Measurements from ENCODE around the gene NUB1.

Gene NUB1

DNA sequence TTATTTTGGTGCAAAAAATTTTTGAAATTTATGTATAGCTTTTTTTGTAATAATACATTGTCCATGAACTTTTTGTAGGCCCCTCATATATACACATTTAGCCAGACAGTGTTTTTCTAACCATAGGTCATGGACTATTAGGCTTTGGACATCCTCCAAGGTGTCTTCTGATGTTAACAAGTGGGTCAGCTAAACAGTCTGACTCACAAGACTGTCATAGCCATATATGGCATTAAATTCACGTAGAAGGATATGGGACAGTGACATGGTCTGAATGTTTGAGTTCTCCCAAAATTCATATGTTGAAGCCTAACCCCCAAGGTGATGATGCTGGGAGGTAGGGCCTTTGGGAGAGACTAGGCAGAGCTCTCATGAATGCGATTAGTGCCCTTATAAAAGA is 14.0 kb upstream of the NUB1 start:
- TF ChIP-seq, protein P1, sequence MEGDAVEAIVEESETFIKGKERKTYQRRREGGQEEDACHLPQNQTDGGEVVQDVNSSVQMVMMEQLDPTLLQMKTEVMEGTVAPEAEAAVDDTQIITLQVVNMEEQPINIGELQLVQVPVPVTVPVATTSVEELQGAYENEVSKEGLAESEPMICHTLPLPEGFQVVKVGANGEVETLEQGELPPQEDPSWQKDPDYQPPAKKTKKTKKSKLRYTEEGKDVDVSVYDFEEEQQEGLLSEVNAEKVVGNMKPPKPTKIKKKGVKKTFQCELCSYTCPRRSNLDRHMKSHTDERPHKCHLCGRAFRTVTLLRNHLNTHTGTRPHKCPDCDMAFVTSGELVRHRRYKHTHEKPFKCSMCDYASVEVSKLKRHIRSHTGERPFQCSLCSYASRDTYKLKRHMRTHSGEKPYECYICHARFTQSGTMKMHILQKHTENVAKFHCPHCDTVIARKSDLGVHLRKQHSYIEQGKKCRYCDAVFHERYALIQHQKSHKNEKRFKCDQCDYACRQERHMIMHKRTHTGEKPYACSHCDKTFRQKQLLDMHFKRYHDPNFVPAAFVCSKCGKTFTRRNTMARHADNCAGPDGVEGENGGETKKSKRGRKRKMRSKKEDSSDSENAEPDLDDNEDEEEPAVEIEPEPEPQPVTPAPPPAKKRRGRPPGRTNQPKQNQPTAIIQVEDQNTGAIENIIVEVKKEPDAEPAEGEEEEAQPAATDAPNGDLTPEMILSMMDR (IDR thresholded peaks at IDR 0.05): no peak

DNA sequence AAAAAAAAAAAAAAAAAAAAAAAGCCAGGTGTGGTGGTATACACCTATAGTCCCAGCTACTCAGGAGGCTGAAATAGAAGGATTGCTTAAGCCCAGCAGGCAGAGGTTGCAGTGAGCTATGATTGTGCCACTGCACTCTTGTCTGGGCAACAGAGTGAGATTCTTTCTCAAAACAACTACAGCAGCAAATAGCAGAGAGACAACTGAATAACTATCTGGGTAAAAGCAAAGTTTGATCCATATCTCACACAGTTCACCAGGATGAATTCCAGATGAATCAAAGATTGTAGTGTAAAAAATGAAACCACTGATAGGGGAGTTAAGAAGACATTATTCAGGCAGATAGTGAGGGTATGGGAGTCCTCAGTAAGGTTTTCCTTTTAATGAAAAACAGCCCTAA is 11.4 kb upstream of the NUB1 start:
- TF ChIP-seq, protein P1 (IDR thresholded peaks at IDR 0.05): no peak

DNA sequence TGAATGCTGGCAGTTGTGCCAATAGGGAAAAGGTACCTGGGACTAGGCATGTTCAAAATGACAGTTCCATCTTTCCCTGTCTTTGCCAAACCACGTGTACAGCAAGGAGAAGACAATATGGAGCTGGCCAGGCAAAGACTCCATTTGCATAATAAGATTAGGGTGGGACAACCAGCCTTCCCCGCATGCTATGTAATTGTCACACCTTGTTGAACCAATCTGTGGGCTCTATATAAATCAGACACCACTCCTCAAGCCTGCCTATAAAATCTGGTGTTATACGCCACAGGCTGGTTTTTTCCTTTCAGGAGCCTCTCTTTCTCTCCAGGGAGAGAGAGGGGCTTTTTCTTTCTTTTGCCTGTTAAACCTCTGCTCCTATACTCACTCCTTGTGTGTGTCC is 11.0 kb upstream of the NUB1 start:
- TF ChIP-seq, protein P1 (IDR thresholded peaks at IDR 0.05): no peak

DNA sequence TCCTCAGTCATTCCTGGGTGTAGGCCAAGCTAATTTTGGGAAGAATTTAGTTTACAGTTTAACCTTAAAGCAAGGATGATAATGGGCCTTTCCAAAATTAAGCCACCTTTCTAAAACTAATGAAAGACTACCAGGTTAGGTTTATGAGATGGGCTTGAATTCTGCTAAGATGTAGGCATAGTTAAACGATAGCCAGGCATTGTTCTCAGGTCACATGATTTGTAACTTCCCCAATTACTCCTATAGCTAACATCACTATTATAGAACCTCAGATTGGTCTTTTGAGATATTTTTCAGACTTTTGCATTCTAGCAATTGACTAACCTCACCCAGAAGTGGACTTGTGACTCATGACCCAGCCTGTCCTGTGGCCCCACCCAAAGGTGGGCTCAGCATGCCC is 7.0 kb upstream of the NUB1 start:
- TF ChIP-seq, protein P1 (IDR thresholded peaks at IDR 0.05): no peak

DNA sequence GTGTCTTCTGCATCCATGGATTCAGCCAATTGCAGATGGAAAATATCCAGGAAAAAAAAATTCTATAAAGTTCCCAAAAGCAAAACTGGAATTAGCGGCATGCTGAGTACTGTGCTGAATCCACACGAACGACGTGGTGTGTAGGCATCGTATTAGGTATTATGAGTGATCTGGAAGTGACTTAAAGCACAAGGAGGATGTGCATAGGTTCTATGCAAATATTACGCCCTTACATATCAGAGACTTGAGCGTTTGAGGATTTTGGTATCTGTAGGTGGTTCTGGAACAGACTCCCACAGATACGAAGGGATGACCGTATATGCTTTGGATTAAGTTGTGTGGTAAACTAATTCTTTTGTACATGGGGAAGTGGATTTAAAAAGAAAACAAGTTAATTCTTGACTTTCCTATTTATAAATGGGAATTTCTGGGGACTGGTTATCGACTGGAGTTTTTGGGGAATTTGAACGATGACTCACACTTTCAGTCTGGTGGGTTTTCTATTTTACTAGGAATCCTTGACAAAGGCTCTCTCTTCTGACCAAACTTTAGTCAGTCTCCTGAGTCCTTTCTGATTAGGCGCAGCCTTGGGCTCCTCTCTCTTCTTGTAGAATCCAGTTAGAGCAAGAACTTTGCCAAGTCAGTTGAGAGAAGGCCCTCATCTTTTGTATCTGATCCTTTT is 5.4 kb upstream of the NUB1 start:
- TF ChIP-seq, protein P1 (IDR thresholded peaks at IDR 0.05): no peak

DNA sequence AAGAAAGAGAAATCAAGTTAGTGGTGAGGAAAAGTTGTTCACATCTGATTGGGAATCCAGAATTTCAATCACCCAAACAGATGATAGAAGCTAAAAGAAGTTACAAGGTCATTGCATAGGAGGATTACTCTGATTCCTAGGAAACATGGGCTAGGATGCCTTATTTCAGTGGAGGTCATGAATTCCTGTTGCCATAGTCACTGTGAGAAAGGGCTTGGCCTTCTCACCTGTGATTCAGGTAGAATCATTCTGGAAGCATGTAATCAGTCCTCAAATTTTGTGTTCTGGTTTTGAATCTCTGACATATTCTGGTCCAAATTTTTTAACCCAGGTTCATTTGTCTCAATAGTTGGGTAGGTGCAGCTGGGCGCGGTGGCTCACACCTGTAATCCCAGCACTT is 4.3 kb upstream of the NUB1 start:
- TF ChIP-seq, protein P1 (IDR thresholded peaks at IDR 0.05): no peak

DNA sequence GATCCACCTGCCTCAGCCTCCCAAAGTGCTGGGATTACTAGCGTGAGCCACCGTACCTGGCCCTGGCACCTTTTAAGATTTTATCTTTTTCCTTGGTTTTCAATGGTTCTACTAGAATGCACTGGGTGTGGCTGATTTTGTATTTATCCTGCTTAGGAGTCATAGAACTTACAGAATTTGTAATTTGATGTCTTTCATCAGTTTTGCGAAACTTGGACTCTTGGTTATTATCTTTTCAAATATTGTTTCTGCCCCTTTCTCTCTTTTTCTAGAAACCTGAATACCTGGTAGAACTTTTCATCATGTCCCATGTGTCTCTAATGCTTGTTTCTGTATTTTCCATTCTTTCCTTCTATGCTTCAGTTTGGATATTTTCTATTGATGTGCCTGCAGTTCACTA is 2.8 kb upstream of the NUB1 start:
- TF ChIP-seq, protein P1 (IDR thresholded peaks at IDR 0.05): no peak
